CD14-positive monocyte (primary cell): Measurements from ENCODE around the gene EXOC6. TPM values are rescaled to one million over a fixed set of nuclear protein-coding genes. Genes with fewer than 3 reads are reported as not detected.

Experiments
- DNase-seq, 3 donors: peaks; one replicate each; pipeline ENCODE4 v3.0.0-alpha.2; 2011 to 2022
- H2AFZ ChIP-seq: 2 replicates; pipeline ENCODE4 v1.6.0; 2012; ENCODE audit warnings: mild to moderate bottlenecking, low read depth, low read length, inconsistent platforms; ENCODE audit not compliant: insufficient read depth, poor library complexity, severe bottlenecking
- H3K27ac ChIP-seq, 2 donors: 1 replicate in 1 of 2; 2 replicates in 1 of 2; pipeline ENCODE4 v1.5.1; 2012 to 2013; ENCODE audit warnings: low read length in 2 of 2, control low read depth in 1 of 2, inconsistent platforms in 1 of 2, low read depth in 1 of 2, mild to moderate bottlenecking in 1 of 2
- H3K27me3 ChIP-seq, 2 donors: one replicate each; pipeline versions ENCODE4 v1.6.0 to v1.6.1; 2011 to 2013; ENCODE audit warnings: low read length in 2 of 2; ENCODE audit not compliant: control insufficient read depth in 2 of 2, insufficient read depth in 2 of 2
- H3K36me3 ChIP-seq, 2 donors: replicated peaks in 1 of 2; 1 replicate in 1 of 2; 2 replicates in 1 of 2; pipeline versions ENCODE4 v1.5.1 to v1.6.1; 2012 to 2013; ENCODE audit warnings: low read length in 2 of 2, control low read depth in 1 of 2, inconsistent platforms in 1 of 2, mild to moderate bottlenecking in 1 of 2; ENCODE audit not compliant: insufficient read depth in 2 of 2, control insufficient read depth in 1 of 2
- H3K4me1 ChIP-seq, 2 donors: 1 replicate in 1 of 2; 2 replicates in 1 of 2; pipeline versions ENCODE4 v1.5.1 to v1.6.1; 2012 to 2013; ENCODE audit warnings: low read length in 2 of 2, control low read depth in 1 of 2, inconsistent platforms in 1 of 2, mild to moderate bottlenecking in 1 of 2, moderate library complexity in 1 of 2; ENCODE audit not compliant: insufficient read depth in 2 of 2, control insufficient read depth in 1 of 2
- H3K4me2 ChIP-seq: replicated peaks from 2 replicates; pipeline ENCODE3; 2012; ENCODE audit warnings: low read length, moderate library complexity, mild to moderate bottlenecking; ENCODE audit not compliant: poor library complexity, severe bottlenecking; ENCODE audit errors: extremely low read depth
- H3K4me3 ChIP-seq, 3 experiments: fragments of 200-600 bp in 1 of 3; sonication (generic) in 1 of 3; replicated peaks in 1 of 3; 1 replicate in 2 of 3; 2 replicates in 1 of 3; pipeline ENCODE4 v1.5.1; 2011 to 2013; ENCODE audit warnings: low read length in 3 of 3, mild to moderate bottlenecking in 3 of 3, control low read depth in 2 of 3, low read depth in 2 of 3, inconsistent platforms in 1 of 3, moderate library complexity in 1 of 3
- H3K79me2 ChIP-seq: 2 replicates; pipeline ENCODE4 v1.6.0; 2012; ENCODE audit warnings: mild to moderate bottlenecking, control low read depth, inconsistent platforms, low read length, moderate library complexity; ENCODE audit not compliant: insufficient read depth
- H3K9ac ChIP-seq: 2 replicates; pipeline ENCODE4 v1.6.0; 2017; ENCODE audit warnings: low read length, mild to moderate bottlenecking; ENCODE audit not compliant: insufficient read depth, poor library complexity, severe bottlenecking
- H3K9me3 ChIP-seq, 2 donors: replicated peaks in 1 of 2; 1 replicate in 1 of 2; 2 replicates in 1 of 2; pipeline versions ENCODE4 v1.5.1 to v1.6.1; 2012 to 2013; ENCODE audit warnings: low read length in 2 of 2, control low read depth in 1 of 2; ENCODE audit not compliant: control insufficient read depth in 1 of 2, insufficient read depth in 1 of 2
- H4K20me1 ChIP-seq: 2 replicates; pipeline ENCODE4 v1.6.0; 2012; ENCODE audit warnings: mild to moderate bottlenecking, low read length, control low read depth, moderate library complexity; ENCODE audit not compliant: insufficient read depth
- H3K27ac Mint-ChIP-seq, 7 donors: one replicate each; pipeline ENCODE4 v1.8.0; 2020; ENCODE audit warnings: mild to moderate bottlenecking in 7 of 7, mixed read lengths in 7 of 7, moderate library complexity in 6 of 7, inconsistent platforms in 2 of 7
- H3K27me3 Mint-ChIP-seq, 3 donors: one replicate each; pipeline ENCODE4 v1.8.0; 2021 to 2022; ENCODE audit warnings: low read depth in 3 of 3, mild to moderate bottlenecking in 3 of 3, mixed read lengths in 3 of 3, moderate library complexity in 3 of 3, inconsistent platforms in 1 of 3
- H3K36me3 Mint-ChIP-seq, 2 donors: one replicate each; pipeline ENCODE4 v1.8.0; 2020; ENCODE audit warnings: mixed read lengths in 2 of 2, inconsistent platforms in 1 of 2, mild to moderate bottlenecking in 1 of 2
- H3K4me1 Mint-ChIP-seq: one replicate; pipeline ENCODE4 v1.8.0; 2020; ENCODE audit warnings: mild to moderate bottlenecking, mixed read lengths
- H3K4me3 Mint-ChIP-seq, 2 donors: one replicate each; pipeline ENCODE4 v1.8.0; 2020; ENCODE audit warnings: mild to moderate bottlenecking in 2 of 2, mixed read lengths in 2 of 2, moderate library complexity in 1 of 2
- H3K9me3 Mint-ChIP-seq, 7 donors: one replicate each; pipeline ENCODE4 v1.8.0; 2020 to 2022; ENCODE audit warnings: mixed read lengths in 7 of 7, mild to moderate bottlenecking in 6 of 7, moderate library complexity in 6 of 7, inconsistent platforms in 2 of 7
- CTCF ChIP-seq: fragments of 200-600 bp; IDR thresholded peaks from one replicate; pipeline ENCODE4 v1.8.0; 2022; ENCODE audit warnings: antibody characterized with exemption, mild to moderate bottlenecking
- WGBS: methylation state at CpG from one replicate; pipeline ENCODE4 v1.1.5; 2013; ENCODE audit warnings: missing lambda C conversion rate; ENCODE audit not compliant: insufficient coverage; 5-methylcytosine and 5-hydroxymethylcytosine counted together
- intact Hi-C, 2 donors: fragments of 100-400 bp; cut with micrococcal nuclease; formaldehyde crosslinking; loops; one replicate each; pipeline versions ENCODE4 v1.15.0 to v1.15.1; 2023
- polyA plus RNA-seq, 3 donors: library from polyadenylated mRNA; depleted of rRNA in 1 of 3; unstranded in 2 of 3; stranded (reverse) in 1 of 3; fragments of 300-500 nt in 2 of 3; fragments of >200 nt in 1 of 3; fragmentation: Illumina TruSeq in 2 of 3; gene quantifications; 1 replicate in 2 of 3; 2 replicates in 1 of 3; pipeline ENCODE4 v1.2.3, GENCODE V29; 2012 to 2021

Gene EXOC6
- polyA plus RNA-seq, 3 donors: 7.5 to 9.6 (median 8.3) TPM

DNA sequence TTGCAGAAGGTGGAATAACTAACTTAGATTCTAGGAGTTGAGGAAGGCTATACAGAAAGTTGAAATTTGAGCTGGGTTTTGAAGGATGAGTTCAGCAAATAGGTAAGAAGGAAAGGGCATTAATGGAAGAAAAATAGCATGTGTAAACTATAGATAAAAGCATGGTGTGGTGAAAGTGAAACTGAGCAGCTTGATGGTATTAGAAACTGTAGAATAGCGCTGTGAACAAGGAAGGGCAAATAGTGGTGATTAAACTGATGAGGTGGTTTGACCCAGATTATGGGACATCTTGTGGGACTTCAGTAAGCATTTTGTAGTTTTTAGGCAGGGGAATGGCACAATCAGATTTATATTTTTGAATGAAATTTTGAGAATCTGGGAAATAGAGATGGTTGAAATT is 90.5 kb downstream of the EXOC6 start:
- Histone ChIP-seq H3K27me3 (no peaks in the 10 kb centered on the region), H2AFZ (no peak overlapping the region), H3K27ac (no peak overlapping the region), H4K20me1 (no peaks in the 10 kb centered on the region), H3K9ac (no peak overlapping the region), H3K36me3 (peaks cover 21 to 54% of the 10 kb centered on the region in 2 donors), H3K9me3 (no peaks in the 10 kb centered on the region), H3K4me1 (no peaks in the 10 kb centered on the region), H3K4me3 (no peak overlapping the region), H3K4me2 (no peak overlapping the region), H3K79me2 (no peaks in the 10 kb centered on the region)
- 100% methylated on average over 1 of the region's 1 CpG for WGBS
- H3K27ac Mint-ChIP-seq: no peak overlapping the region
- no peak overlapping the region for H3K4me3 Mint-ChIP-seq
- no peaks in the 10 kb centered on the region for H3K4me1 Mint-ChIP-seq
- peaks cover 16 to 29% of the 10 kb centered on the region in 2 donors for H3K36me3 Mint-ChIP-seq
- H3K27me3 Mint-ChIP-seq: no peaks in the 10 kb centered on the region
- no peak for DNase-seq
- intact Hi-C loops: no loop called here
- H3K9me3 Mint-ChIP-seq: peaks cover 0 to 3% (median 0%) of the 10 kb centered on the region in 7 donors
- no peak for TF ChIP-seq CTCF

DNA sequence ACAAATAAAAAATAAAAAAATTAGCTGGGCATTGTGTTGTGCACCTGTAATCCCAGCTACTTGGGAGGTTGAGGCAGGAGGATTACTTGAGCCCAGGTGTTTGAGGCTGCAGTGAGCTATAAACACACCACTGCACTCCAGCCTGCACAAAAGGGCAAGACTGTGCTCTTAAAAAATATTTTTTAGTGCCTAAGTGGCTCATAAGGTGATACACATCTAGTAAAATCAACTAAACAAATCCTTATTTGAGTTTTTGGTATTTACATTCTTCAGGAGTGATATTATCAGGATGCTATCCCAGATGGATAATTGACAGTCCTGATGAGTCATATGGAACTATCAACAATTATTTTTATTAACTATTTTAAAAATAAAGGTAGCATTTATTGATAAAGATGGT is 93.9 kb downstream of the EXOC6 start:
- Mint-ChIP-seq H3K27me3 (no peaks in the 10 kb centered on the region), H3K9me3 (peaks cover 0 to 3% (median 0%) of the 10 kb centered on the region in 7 donors), H3K4me1 (no peaks in the 10 kb centered on the region), H3K4me3 (no peak overlapping the region), H3K27ac (no peak overlapping the region), H3K36me3 (peaks cover 34 to 51% of the 10 kb centered on the region in 2 donors)
- Histone ChIP-seq H3K9ac (no peak overlapping the region), H3K9me3 (no peaks in the 10 kb centered on the region), H3K79me2 (no peaks in the 10 kb centered on the region), H3K36me3 (peaks cover 32 to 70% of the 10 kb centered on the region in 2 donors), H4K20me1 (no peaks in the 10 kb centered on the region), H3K4me3 (no peak overlapping the region), H3K4me2 (no peak overlapping the region), H3K4me1 (no peaks in the 10 kb centered on the region), H3K27me3 (no peaks in the 10 kb centered on the region), H2AFZ (no peak overlapping the region), H3K27ac (no peak overlapping the region)
- intact Hi-C loops: no loop called here
- TF ChIP-seq CTCF: no peak
- no peak for DNase-seq
